DMS79 (cell line): ENCODE results near the gene GNB1.
"Not testable (repeated sequence)": the region's sequence is repeated elsewhere in the genome, so short reads cannot be mapped to it uniquely, and the experiment has no call there.

Experiments used
- DNase-seq: peaks from one replicate; lab custom pipeline; 2025; lab: John Stamatoyannopoulos, UW

GNB1 gene

DNA sequence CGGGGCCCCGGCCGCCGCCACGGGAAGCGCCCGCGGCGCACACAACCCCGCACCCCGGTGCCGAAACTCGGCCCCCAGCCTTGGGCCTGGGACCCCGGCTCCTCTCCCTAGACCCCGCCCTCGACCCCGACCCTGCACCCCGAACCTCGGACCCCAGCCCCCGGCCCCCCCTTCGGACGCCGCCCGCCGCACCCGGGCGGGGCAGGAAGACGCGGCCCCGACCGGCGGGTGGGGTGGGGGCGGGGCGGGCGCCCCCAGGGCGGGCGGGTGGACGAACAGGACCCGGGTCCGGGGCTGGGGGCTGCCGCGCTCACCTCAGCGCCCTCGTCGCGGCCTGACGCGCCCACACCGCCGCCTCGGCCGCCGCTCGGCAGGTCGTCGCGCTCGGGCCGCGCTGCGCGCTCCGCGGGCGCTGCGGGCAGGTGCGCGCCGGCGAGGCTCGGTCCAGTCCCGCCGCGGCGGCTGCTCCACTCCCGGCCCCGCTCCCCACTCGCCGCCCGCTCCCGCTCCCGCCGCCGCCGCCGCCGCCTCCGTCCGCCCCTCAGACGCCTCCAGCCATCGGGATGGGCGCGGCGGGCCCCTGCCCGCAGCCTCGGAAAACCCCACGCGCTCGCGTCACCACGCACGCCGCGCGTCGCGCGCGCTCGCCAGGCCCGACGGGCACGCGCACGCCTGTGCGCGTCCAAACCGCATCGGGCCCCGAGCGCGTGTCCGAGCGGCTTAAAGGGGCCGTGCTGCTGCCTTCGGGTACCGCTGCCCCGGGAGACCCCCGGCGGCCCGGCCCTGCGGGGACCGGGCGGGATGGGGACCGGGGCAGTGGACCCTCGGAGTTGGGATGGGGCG, at the start of gene GNB1:
TSS of gene GNB1 (minus strand) at position 582 of the 843 bp plus-strand sequence. CDS start 65,634 bp downstream, outside the sequence.
- peak; percentile 57 for DNase-seq

DNA sequence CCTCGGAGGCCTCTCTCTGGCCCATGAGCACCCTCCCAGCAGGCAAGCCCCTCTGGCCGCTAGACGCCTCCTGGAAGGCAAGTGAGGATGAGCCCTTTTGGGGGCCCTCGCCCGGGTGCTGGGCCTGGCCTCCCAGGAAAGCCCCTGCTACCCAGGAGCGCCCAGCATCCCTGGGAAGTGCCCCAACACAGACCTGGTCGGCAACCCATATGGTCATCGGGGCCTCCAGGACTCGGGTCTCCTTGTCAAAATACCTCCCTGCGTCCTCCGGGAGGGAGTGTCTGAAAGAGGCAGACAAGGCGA, 49.2 kb upstream of the GNB1 start:
- no peak for DNase-seq

DNA sequence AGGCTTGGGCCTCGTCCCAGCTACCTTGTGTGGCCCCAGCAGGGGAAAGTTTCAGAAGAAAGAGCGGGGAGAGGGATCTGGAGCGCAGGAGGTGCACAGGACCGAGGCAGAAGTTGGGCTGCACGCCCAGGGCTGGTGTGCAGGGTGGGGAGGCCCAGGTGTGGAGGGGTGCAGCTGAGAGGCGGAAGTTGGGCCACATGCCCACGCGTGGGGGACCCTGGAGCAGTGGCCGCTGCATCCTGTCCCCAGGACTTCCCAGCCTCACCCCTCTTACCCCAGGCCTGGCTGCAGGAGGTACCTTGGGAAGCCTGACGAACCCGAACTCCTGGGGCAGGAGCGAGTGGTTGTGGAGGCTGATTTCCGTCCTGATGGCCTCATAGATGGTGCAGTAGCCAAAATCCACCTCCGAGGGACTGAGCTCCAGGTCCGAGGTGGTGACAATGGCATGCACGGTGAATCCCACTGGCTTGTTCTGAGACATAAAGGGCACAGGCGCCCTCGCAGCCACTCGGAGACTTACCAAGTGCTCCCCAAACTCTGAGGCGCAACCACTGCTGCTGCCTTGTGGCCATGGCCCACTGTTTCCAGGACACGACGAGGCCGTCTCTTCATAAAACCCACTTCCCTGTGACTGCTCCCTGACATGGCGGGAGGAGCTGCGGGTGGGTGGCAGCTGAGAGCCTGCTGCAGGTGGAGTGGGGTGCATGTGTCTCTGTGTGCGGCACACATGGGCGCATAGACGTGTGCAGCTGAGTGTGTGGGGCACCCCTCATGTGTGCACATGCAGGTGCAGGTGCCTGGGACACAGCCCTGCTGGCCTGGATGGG, 48.6 kb upstream of the GNB1 start:
- DNase-seq: no peak

DNA sequence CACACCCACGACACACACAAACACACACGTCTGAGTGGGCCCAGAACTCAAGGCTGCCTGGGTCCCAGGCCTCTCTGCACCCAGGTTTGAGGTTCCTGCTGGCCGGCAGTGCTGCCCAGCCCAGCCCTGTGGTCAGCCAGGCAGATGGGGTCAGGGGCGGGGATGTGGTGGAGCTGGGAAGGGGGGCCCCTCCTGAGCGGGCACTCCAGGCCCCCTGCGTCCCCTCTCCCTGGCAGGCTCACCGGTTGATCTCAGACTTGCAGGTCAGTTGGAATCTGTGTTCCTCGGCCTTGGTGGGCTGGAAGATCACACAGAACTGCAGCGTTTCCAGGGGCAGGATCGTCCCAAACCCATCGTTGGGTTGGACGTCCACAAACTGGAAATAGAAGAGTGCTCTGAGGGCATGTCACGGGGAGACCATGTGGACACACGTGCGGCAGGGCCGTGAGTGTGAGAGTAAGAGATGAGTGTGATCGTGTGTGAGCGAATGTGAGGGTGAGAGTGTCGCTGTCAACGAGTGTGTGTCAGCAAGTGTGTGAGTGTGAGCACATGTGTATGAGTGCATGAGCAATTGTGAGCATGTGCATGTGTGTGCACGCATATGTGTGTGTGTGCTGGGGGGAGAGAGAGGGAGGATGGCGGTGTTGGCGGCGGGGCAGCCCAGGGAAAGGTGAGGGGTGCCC, 47.9 kb upstream of the GNB1 start:
- DNase-seq: no peak

DNA sequence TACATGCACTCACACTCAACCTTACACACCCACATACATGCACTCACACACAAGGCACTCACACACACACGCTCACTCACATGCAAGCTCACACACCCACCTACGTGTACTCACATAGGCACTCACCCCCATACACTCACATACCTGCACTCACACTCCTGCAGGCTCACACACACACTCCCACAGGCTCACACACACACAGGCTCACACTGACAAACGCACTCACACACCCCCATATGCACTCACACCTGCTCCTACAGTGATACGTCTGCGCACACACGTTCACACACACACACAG, 47.3 kb upstream of the GNB1 start:
- no peak for DNase-seq

DNA sequence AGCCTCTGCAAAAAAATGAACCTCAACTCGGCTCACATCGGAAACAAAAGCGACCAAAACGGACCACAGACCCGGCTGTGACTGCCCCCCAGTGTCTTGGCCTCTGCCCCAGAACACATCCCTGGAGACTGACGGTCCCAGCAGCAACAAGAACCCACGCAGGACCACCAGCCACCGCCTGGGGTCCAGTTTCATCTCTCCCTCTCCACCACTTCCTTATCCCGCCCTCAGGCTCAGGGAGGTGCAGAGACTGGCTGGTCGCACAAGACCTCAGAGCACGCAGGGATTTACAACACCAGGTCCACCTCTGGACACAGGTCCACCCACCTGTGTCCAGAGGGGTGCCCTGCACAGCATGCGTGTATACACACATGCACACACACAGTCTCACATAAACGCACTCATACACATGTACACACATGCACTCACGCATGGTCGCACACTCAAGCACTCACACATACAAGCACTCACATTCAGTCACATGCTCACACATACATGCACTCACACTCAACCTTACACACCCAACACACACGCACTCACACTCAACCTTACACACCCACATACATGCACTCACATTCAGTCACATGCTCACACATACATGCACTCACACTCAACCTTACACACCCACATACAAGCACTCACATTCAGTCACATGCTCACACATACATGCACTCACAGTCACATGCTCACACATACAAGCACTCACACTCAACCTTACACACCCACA, 46.8 kb upstream of the GNB1 start:
- DNase-seq: no peak

DNA sequence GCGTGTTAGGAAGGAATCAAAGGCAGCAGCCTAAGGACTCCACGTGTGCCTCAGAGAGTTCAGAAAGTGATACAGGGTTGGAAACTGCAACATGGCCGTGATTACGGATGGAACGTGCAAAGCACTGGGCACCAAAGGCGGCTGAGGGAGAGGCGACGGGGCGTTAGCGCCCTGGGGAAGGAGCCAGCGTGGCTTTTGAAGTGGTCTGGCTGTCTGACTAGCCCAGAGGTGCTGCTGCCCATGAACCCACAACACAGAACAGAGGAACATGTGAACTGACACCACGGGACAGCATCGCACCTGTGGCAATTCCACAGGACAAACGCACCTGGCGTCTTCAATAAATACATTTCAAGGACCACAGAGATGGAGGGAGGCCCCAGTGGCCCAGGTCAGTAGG, 46.2 kb upstream of the GNB1 start:
- no peak for DNase-seq

DNA sequence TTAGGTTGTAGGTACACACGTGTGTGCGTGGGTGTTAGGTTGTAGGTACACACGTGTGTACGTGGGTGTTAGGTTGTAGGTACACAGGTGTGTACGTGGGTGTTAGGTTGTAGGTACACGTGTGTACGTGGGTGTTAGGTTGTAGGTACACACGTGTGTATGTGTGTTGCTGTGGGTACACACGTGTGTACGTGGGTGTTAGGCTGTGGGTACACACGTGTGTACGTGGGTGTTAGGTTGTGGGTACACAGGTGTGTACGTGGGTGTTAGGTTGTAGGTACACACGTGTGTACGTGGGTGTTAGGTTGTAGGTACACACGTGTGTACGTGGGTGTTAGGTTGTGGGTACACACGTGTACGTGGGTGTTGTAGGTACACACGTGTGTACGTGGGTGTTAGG, 44.0 kb upstream of the GNB1 start:
- DNase-seq: not testable (repeated sequence)

DNA sequence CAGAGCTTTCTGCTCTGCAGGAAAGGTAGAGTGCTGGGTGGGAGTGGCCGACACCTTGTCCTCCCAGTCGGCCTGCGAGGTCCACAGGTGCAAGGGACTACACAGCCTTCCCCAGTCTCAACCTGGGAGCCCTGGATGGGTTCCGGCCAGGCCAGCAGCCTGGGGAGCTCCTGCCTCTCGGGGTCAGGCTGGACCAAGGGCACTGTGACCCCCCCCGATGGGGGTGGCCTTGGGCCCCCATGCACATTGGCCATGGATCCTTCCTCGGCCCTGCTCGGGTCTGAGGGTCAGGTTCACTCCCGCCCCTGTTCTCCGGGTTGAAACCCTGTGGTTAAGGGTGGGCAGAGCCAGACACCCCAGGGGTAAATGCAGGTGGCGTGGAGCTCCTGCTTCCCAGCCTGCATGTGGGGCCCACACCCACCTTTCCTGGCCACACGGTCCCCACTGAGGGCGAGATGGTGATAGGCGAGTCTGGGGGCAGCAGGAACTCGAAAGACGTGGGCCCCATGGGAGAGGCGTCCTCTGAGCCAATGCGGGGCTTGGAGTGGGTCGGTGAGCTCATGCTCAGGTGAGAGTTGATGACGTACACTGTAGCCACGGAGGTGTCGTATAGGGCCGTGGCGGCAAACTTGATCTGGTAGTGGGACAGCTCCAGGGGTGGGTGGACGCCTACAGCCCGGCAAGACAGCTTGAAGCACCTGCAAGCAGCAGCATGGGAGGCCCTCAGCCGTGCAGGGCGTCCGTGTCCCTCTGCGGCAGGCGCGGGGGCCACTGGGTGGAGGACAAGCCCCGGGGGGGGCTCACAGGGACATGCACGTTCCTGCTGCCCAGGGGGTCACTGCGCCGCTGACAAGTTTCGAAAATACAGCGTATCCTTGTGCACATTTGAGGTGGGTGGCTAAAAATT, 39.0 kb upstream of the GNB1 start:
- no peak for DNase-seq

DNA sequence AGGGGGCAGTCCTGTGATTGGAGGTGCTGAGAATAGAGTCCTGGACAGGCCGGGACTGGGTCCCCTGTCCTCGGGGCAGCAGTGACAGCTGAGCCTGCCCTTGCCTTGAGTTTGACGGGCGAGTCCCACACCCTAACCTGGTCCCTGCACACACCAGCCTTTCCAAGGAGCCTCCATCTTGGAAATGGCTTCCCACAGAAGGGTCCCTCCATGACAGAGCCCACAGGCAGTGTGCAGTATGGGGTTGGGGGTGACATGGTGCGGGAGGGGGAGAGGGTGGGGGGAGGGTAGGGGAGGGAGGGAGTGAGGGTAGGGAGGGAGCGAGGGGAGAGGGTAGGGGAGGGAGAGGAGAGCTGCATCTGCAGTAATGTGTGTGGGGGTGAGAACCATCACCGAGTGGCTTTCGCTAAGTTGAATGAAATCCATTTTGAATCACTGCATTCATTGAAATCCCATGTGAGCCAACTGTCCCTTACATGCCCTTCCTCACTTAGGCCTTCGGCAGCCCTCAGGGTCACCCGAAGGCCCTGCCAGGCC, 38.3 kb upstream of the GNB1 start:
- no peak for DNase-seq

DNA sequence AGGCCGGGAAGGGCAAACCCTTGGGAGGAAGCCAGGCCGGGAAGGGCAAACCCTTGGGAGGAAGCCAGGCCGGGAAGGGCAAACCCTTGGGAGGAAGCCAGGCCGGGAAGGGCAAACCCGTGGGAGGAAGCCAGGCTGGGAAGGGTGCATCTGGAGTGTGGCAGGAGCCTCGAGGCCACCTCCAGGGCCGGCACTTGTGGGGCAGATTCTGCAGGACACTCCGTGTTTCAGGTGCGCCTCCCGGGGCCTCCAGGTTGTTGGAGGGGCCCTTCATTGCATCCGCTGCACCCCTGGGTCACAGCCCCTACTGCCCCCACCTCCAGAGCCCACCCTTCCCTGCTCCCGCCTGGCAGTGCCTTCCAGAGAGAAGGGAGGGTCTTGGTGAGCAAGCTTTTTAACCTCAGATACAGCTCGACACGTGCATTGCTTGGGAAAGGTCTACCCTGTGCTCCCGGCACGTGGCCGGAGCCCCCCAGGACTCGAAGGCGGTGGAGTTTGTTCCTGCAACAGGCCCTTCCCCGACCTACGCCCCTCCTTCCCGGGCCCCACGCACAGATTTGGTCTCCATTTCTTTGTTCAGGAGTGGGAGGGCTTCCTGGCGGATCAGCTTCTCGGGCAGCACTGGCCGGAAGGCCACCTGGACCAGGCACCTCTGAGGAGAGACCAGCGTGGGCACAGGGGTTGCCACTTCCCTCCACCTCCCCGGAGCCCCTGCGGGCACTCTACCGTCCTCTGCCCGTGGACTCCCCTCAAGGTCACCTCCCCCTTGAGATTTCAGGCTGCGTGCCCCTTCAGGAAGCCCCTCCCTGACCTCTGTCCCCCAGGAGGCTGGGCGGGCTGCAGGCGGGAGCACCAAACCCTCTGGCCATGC, 37.6 kb upstream of the GNB1 start:
- DNase-seq: no peak

DNA sequence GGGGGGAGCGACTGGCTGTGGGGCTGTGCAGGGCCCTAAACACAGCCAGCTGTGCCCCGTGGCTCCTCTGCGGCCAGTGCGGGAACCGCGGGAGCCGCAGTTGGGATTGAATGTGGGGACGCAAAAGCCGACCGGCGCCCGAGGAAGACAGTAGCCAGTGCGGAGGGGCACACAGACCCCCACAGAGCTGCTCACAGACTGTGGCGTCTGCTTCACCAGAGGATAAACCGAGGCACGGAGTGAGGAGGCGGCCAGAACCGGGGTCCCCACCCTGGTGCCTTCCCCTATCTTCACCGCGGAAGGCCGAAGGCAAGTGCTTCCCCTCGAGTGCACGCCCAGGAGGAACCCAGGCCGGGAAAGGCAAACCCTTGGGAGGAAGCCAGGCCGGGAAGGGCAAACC, 36.9 kb upstream of the GNB1 start:
- no peak for DNase-seq

DNA sequence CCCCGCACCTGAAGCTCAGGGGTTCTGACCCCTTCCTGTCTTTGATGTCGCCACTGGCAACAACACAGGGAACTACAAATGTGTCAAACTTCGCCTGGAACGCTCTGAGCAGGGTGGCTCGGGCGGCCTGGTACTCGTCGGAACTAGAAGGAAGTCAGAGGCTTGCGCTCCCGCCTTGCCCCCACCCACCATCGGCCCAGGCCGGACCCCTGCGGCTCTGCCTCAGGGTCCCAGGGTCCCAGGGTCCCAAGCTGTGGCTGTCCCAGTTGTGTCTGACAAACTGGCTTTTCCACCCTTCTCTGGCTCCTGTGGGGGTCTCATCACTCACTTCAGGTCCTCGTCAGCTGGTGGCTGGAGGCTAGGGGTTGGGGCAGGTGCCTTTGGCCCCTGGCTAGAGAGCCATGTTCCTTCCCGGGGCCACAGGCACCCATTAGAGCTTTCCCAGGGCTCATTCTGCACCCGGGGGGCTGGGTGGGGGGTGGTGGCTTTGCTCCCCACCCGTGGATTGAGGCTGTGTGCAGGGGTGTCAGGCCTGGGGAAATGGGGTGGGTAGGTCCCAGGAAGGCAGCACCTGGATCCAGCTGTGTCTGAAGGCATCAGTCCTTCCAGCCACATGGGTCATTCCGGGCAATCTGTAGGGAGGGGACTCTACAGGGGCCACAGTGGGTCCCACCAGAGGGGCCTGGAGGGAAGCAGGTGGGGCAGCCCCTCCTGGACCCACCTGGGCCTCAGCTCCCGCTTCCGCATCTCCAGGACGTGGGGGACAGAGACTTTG, 36.2 kb upstream of the GNB1 start:
- no peak for DNase-seq

DNA sequence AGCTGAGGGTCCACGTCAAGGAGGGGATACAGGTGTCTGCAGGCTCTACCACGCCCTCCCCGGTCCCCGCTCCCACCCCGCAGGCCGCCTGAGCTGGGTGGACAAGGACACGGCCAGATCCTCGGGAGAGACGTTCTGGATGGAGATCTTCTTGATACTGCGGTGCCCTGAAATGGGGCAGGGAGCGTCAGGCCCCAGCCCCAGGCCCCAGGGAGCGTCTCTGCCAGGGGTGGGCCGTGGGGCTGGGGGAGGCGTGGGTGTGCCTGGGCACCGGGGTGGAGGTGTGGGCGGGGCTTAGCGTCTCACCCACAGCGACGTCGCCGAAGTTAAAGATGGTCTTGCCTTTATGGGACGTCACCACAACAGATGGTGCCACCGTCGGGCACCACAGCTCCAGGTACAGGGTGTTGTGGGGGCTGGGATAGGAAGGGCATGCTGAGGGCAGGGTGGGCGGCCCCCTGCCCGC, 35.5 kb upstream of the GNB1 start:
- DNase-seq: no peak

DNA sequence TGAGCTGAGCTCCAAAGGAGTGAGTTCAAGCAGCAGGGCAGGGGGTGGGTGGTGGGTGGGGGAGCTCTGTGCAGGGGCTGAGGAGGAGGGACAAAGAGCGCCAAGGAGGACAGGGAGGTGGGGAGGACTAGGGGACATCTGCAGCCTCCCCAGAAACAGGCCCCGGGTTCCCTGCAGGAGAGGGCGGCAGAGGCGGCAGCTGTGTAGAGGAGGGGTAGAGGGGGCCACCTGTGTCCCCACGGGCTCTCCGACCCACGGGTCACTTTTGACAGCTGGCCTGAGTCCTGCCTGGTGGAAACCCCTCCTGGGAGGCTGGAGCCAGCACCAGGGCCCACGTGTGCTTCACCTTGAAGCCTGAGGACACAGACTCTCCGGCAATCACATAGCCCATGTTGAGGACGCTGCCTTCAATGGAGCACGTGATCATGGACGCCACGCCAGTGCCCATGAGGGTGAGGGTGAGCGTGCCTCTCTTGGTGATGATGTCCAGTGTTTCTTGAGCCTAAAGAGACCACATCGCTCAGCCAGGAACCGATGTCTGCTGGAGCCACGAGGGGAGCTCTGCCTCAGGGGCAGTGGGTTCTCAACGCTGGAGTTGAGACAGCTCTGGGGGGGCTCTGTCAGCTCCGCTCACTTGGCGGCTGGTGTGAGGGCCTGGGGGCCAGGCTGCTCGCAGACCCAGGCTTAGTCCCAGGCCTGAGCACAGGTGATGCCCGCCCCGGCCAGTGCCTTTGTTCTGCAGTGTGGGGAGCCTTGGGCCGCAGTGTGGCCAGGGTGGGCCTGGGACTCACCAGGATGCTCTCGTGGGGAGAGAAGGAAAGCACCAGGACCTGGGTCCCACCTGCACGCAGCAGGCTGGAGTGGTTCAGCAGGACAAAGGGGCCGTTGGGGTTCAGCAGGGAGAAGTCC, 34.8 kb upstream of the GNB1 start:
- no peak for DNase-seq

DNA sequence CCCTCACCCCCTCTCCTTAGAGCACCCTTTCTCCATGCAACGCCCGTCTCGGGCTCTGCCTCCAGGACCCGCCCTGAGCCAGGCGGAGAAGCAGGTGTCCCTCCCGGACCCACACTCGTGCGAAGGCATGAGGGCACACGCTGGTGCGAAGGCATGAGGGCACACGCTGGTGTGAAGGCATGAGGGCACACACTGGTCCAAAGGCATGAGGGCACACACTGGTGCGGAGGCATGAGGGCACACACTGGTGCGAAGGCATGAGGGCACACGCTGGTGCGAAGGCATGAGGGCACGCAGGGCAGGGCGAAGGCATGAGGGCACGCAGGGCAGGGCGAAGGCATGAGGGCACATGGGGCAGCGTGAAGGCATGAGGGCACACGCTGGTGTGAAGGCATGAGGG, 34.0 kb upstream of the GNB1 start:
- no peak for DNase-seq

DNA sequence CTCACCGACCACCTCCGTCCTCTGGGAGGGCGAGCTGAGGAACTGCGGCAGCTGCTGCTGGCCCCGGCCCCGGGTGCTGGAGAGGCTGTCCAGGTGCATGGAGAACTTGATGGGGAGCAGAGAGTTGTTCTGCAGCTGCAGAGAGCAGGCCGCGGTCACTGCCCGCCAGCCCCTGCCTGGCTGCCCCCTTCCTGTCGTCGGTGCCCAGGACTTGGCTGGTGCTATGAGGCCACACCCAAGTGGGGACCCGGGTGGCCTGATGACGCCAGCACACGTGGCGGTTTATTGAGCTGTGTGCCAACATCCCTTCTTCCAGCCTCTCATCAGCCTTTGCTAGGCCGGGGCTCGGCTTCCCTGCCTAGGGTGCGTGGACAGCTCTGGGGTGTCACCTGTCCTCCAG, 33.5 kb upstream of the GNB1 start:
- DNase-seq: no peak
